ENCODE results near the gene ZFP36L2.

ZFP36L2 gene

DNA sequence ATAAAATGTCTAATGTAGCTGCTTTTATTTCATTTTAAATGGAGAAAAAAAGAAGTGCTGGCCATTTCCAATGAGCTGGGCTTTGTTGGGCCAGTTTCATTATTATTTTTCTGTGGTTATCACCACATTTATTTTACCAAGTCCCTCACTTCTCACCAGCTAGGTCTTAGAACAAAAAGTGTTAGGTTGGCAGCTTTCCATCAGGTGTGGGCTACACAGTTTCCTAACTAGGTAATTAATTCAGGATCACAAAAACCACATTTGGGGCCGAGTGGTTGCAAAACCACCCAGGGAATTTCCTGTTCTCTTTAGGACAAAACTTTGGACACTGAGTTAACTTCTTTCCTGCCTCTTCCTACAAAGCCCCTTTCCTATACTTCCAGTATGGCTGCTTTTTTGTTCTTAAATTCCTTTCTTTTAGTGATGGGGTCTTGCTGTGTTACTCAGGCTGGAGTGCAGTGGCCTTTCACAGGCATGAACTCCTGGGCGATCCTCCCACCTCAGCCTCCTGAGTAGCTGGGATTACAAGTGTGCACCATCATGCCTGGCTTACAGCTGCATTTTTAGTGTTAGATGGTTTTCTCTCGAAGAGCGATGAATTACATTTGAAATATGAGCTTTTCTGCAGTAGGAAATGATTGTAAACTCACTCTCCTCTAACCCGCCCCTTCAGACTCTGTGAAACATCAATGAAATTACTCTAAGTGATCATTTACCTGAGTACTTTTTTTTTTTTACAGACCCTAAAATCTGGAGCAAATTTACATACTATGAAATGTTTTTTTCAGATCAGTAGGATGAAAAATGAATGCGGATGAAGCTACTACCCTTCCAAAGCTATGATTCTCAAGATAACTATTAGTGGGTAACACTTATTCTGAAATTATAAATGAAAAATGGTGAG lies 2.6 kb upstream of the ZFP36L2 start:
- DNase-seq (ENCODE audit: low read depth, low spot score): no peak
- H3K9ac ChIP-seq (ENCODE audit: insufficient read length): no peak overlapping the region
- H3K4me3 ChIP-seq: no peak overlapping the region
- no peak overlapping the region for H3K27ac ChIP-seq
- TF ChIP-seq POLR2AphosphoS5 (IDR thresholded peaks at IDR 0.05; ENCODE audit: borderline replicate concordance, low read depth, low read length) (no peak), FOXP2 (optimal IDR thresholded peaks at IDR 0.05; ENCODE audit: control extremely low read depth, extremely low read length, insufficient read depth) (no peak), EZH2 (IDR thresholded peaks at IDR 0.05) (no peak)
- H3K36me3 ChIP-seq (ENCODE audit: insufficient read depth, low read length): peaks cover 3% of the 10 kb centered on the region
- H3K9me3 ChIP-seq (ENCODE audit: low read depth, low read length): no peaks in the 10 kb centered on the region

- DNase-seq (ENCODE audit: low read depth, low spot score): no peak
- Histone ChIP-seq H3K9ac (ENCODE audit: insufficient read length) (no peak overlapping the region), H3K36me3 (ENCODE audit: insufficient read depth, low read length) (peaks cover 10% of the 10 kb centered on the region), H3K4me3 (no peak overlapping the region), H3K9me3 (ENCODE audit: low read depth, low read length) (no peaks in the 10 kb centered on the region), H3K27ac (no peak overlapping the region)
- no peak for TF ChIP-seq EZH2 (IDR thresholded peaks at IDR 0.05)
- TF ChIP-seq FOXP2 (optimal IDR thresholded peaks at IDR 0.05; ENCODE audit: control extremely low read depth, extremely low read length, insufficient read depth): no peak
- no peak for TF ChIP-seq POLR2AphosphoS5 (IDR thresholded peaks at IDR 0.05; ENCODE audit: borderline replicate concordance, low read depth, low read length)
Observed at GRCh38 chr2:43228321-43228751, 1.9 kb upstream of the ZFP36L2 start.

- H3K9me3 ChIP-seq (ENCODE audit: low read depth, low read length): no peaks in the 10 kb centered on the region
- TF ChIP-seq FOXP2 (optimal IDR thresholded peaks at IDR 0.05; ENCODE audit: control extremely low read depth, extremely low read length, insufficient read depth) (no peak), POLR2AphosphoS5 (IDR thresholded peaks at IDR 0.05; ENCODE audit: borderline replicate concordance, low read depth, low read length) (no peak), EZH2 (IDR thresholded peaks at IDR 0.05) (no peak)
- DNase-seq (ENCODE audit: low read depth, low spot score): no peak
- peaks cover 10% of the 10 kb centered on the region for H3K36me3 ChIP-seq (ENCODE audit: insufficient read depth, low read length)
- H3K9ac ChIP-seq (ENCODE audit: insufficient read length): no peak overlapping the region
- H3K4me3 ChIP-seq: no peak overlapping the region
- H3K27ac ChIP-seq: no peak overlapping the region
Observed at GRCh38 chr2:43227830-43228281, 1.4 kb upstream of the ZFP36L2 start.

DNA sequence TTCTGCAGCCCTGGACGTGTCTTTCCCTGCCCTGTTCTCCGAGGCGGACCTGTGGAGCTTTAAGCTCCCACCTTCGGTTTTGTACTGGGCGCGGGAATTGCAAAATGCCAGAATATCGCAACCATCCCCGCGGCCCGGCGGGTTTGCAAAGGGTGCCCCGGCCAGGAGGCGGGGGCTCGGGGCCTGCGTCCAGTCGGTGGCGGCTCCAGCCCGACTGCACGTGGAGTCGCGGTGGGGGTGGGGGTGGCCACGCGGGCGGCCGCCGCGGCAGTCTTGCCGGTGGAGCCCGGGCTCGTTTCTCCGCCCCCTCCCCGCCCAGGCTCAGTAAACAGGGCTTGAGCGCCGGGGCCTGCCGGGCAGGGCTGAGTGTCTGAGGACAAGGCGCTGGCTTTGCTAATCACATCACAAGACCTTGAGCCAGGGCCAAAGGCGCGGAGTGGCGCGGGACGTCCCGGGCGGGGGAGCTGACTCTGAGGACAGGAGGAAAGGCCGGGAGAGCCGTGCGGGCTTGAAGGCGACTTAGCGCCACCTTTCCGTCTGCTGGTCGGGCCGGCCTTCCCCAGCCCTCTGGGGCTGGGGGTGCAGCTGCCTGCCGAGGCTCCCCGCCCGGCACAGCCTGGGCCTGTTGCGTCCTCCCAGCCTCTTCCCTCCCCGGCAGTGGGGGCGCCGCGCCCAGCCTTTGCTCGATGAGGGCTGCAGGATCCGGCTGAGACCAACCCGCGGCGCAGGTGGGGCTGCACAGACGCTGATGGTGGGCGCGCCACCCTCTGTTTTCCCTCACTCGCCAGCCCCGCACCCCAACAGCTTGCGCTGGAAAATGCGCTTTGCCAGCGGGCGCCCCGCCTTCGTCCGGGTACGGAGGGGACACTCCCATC lies 786 bp upstream of the ZFP36L2 start:
- no peaks in the 10 kb centered on the region for H3K9me3 ChIP-seq (ENCODE audit: low read depth, low read length)
- H3K36me3 ChIP-seq (ENCODE audit: insufficient read depth, low read length): peaks cover 10% of the 10 kb centered on the region
- no peak for DNase-seq (ENCODE audit: low read depth, low spot score)
- H3K9ac ChIP-seq (ENCODE audit: insufficient read length): peak overlapping the region; percentile 85
- TF ChIP-seq EZH2 (IDR thresholded peaks at IDR 0.05) (no peak), POLR2AphosphoS5 (IDR thresholded peaks at IDR 0.05; ENCODE audit: borderline replicate concordance, low read depth, low read length) (no peak), FOXP2 (optimal IDR thresholded peaks at IDR 0.05; ENCODE audit: control extremely low read depth, extremely low read length, insufficient read depth) (no peak)
- H3K27ac ChIP-seq: peak overlapping the region; percentile 76; the same call in 1 of the 2 replicates
- H3K4me3 ChIP-seq: peak overlapping the region; percentile 97

DNA sequence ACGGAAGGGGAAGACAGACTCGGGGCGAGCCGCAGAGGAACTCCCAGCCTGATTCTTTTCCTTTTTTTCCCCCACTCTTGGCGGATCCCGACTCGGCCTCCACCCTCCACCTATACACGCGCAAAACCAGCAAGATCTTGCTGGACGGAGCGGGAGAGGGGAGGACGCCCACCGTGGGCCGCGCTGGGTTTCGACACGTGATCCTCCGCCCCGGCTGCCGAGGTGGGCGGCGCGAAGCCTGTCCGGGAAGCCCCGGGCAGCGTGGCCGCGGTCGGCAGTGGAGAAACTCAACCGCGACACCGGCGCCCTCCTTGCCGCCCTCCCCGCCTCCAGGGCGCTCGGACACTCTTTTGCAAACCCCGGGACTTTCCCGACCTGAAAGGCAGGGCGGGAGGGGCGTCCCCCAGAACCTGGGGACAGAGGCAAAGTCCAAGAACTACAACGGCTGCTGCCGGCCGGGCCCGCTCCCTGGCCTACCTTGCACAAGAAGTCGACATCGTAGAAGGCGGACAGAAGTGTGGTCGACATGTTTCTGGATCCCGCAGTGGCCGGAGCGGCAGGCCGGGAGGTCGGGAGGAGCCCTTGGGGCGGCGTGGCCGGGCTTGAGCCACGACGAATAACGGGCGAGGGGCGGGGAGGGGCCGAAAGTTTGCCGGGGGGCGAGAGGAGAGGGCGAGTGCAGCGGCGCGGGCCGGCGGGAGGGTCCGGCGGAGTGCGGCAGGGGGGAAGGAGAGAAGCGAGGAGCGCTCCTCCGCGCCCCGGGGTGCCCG lies 433 bp downstream of the ZFP36L2 start:
- Histone ChIP-seq H3K4me3 (peak overlapping the region; percentile 97), H3K27ac (peak overlapping the region; percentile 64), H3K9me3 (ENCODE audit: low read depth, low read length) (no peaks in the 10 kb centered on the region), H3K9ac (ENCODE audit: insufficient read length) (peak overlapping the region; percentile 85), H3K36me3 (ENCODE audit: insufficient read depth, low read length) (peaks cover 10% of the 10 kb centered on the region)
- TF ChIP-seq POLR2AphosphoS5 (IDR thresholded peaks at IDR 0.05; ENCODE audit: borderline replicate concordance, low read depth, low read length): peak; percentile 59; the same call in 1 of the 2 replicates
- no peak for TF ChIP-seq FOXP2 (optimal IDR thresholded peaks at IDR 0.05; ENCODE audit: control extremely low read depth, extremely low read length, insufficient read depth)
- DNase-seq (ENCODE audit: low read depth, low spot score): no peak

- no peaks in the 10 kb centered on the region for H3K9me3 ChIP-seq (ENCODE audit: low read depth, low read length)
- DNase-seq (ENCODE audit: low read depth, low spot score): no peak
- H3K9ac ChIP-seq (ENCODE audit: insufficient read length): peak overlapping the region; percentile 85
- no peak overlapping the region for H3K27ac ChIP-seq
- TF ChIP-seq FOXP2 (optimal IDR thresholded peaks at IDR 0.05; ENCODE audit: control extremely low read depth, extremely low read length, insufficient read depth) (no peak), POLR2AphosphoS5 (IDR thresholded peaks at IDR 0.05; ENCODE audit: borderline replicate concordance, low read depth, low read length) (no peak), EZH2 (IDR thresholded peaks at IDR 0.05) (no peak)
- peaks cover 10% of the 10 kb centered on the region for H3K36me3 ChIP-seq (ENCODE audit: insufficient read depth, low read length)
- peak overlapping the region; percentile 97 for H3K4me3 ChIP-seq
Observed at GRCh38 chr2:43225093-43225787, 1.2 kb downstream of the ZFP36L2 start.

DNA sequence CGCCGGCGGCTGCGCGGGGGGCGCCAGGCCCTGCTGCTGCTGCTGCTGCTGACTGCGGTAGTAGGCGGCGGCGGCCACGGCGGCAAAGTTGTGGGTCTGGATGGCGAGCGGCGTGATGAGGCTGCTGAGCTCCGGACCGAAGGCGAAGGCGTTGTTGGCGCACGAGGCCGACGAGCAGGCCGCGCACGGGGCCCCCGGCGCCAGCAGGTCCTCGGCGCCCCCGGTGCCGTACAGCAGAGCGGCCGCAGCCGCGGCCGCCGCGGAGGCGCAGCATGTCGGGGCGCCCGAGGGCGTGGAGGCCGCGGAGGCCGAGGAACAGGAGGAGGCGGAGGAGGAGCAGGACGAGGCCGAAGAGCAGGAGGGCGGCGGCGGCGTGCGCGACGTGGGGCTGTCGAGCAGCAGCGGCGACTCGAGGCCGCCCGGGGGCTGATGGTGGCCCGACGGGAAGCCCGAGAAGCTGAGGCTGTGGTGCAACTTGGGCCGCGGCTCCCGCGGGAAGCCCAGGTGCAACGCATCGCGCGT lies 1.8 kb downstream of the ZFP36L2 start:
- no peak for DNase-seq (ENCODE audit: low read depth, low spot score)
- H3K9ac ChIP-seq (ENCODE audit: insufficient read length): no peak overlapping the region
- H3K36me3 ChIP-seq (ENCODE audit: insufficient read depth, low read length): peaks cover 10% of the 10 kb centered on the region
- TF ChIP-seq EZH2 (IDR thresholded peaks at IDR 0.05): no peak
- TF ChIP-seq POLR2AphosphoS5 (IDR thresholded peaks at IDR 0.05; ENCODE audit: borderline replicate concordance, low read depth, low read length): no peak
- TF ChIP-seq FOXP2 (optimal IDR thresholded peaks at IDR 0.05; ENCODE audit: control extremely low read depth, extremely low read length, insufficient read depth): no peak
- H3K27ac ChIP-seq: no peak overlapping the region
- H3K4me3 ChIP-seq: peak overlapping the region; percentile 97
- no peaks in the 10 kb centered on the region for H3K9me3 ChIP-seq (ENCODE audit: low read depth, low read length)
